CD14-positive monocyte (primary cell): Measurements from ENCODE around the gene GAST. TPM values are rescaled to one million over a fixed set of nuclear protein-coding genes. Genes with fewer than 3 reads are reported as not detected.
A peak's percentile ranks its signal among the peaks of the same experiment; 100 is the strongest.

Experiments used
- DNase-seq, 3 donors: peaks; one replicate each; pipeline ENCODE4 v3.0.0-alpha.2; 2011 to 2022
- H2AFZ ChIP-seq: 2 replicates; pipeline ENCODE4 v1.6.0; 2012; ENCODE audit warnings: mild to moderate bottlenecking, low read depth, low read length, inconsistent platforms; ENCODE audit not compliant: insufficient read depth, poor library complexity, severe bottlenecking
- H3K27ac ChIP-seq, 2 donors: 1 replicate in 1 of 2; 2 replicates in 1 of 2; pipeline ENCODE4 v1.5.1; 2012 to 2013; ENCODE audit warnings: low read length in 2 of 2, control low read depth in 1 of 2, inconsistent platforms in 1 of 2, low read depth in 1 of 2, mild to moderate bottlenecking in 1 of 2
- H3K27me3 ChIP-seq, 2 donors: one replicate each; pipeline versions ENCODE4 v1.6.0 to v1.6.1; 2011 to 2013; ENCODE audit warnings: low read length in 2 of 2; ENCODE audit not compliant: control insufficient read depth in 2 of 2, insufficient read depth in 2 of 2
- H3K36me3 ChIP-seq, 2 donors: replicated peaks in 1 of 2; 1 replicate in 1 of 2; 2 replicates in 1 of 2; pipeline versions ENCODE4 v1.5.1 to v1.6.1; 2012 to 2013; ENCODE audit warnings: low read length in 2 of 2, control low read depth in 1 of 2, inconsistent platforms in 1 of 2, mild to moderate bottlenecking in 1 of 2; ENCODE audit not compliant: insufficient read depth in 2 of 2, control insufficient read depth in 1 of 2
- H3K4me1 ChIP-seq, 2 donors: 1 replicate in 1 of 2; 2 replicates in 1 of 2; pipeline versions ENCODE4 v1.5.1 to v1.6.1; 2012 to 2013; ENCODE audit warnings: low read length in 2 of 2, control low read depth in 1 of 2, inconsistent platforms in 1 of 2, mild to moderate bottlenecking in 1 of 2, moderate library complexity in 1 of 2; ENCODE audit not compliant: insufficient read depth in 2 of 2, control insufficient read depth in 1 of 2
- H3K4me2 ChIP-seq: replicated peaks from 2 replicates; pipeline ENCODE3; 2012; ENCODE audit warnings: low read length, moderate library complexity, mild to moderate bottlenecking; ENCODE audit not compliant: poor library complexity, severe bottlenecking; ENCODE audit errors: extremely low read depth
- H3K4me3 ChIP-seq, 3 experiments: fragments of 200-600 bp in 1 of 3; sonication (generic) in 1 of 3; replicated peaks in 1 of 3; 1 replicate in 2 of 3; 2 replicates in 1 of 3; pipeline ENCODE4 v1.5.1; 2011 to 2013; ENCODE audit warnings: low read length in 3 of 3, mild to moderate bottlenecking in 3 of 3, control low read depth in 2 of 3, low read depth in 2 of 3, inconsistent platforms in 1 of 3, moderate library complexity in 1 of 3
- H3K79me2 ChIP-seq: 2 replicates; pipeline ENCODE4 v1.6.0; 2012; ENCODE audit warnings: mild to moderate bottlenecking, control low read depth, inconsistent platforms, low read length, moderate library complexity; ENCODE audit not compliant: insufficient read depth
- H3K9ac ChIP-seq: 2 replicates; pipeline ENCODE4 v1.6.0; 2017; ENCODE audit warnings: low read length, mild to moderate bottlenecking; ENCODE audit not compliant: insufficient read depth, poor library complexity, severe bottlenecking
- H3K9me3 ChIP-seq, 2 donors: replicated peaks in 1 of 2; 1 replicate in 1 of 2; 2 replicates in 1 of 2; pipeline versions ENCODE4 v1.5.1 to v1.6.1; 2012 to 2013; ENCODE audit warnings: low read length in 2 of 2, control low read depth in 1 of 2; ENCODE audit not compliant: control insufficient read depth in 1 of 2, insufficient read depth in 1 of 2
- H4K20me1 ChIP-seq: 2 replicates; pipeline ENCODE4 v1.6.0; 2012; ENCODE audit warnings: mild to moderate bottlenecking, low read length, control low read depth, moderate library complexity; ENCODE audit not compliant: insufficient read depth
- H3K27ac Mint-ChIP-seq, 7 donors: one replicate each; pipeline ENCODE4 v1.8.0; 2020; ENCODE audit warnings: mild to moderate bottlenecking in 7 of 7, mixed read lengths in 7 of 7, moderate library complexity in 6 of 7, inconsistent platforms in 2 of 7
- H3K27me3 Mint-ChIP-seq, 3 donors: one replicate each; pipeline ENCODE4 v1.8.0; 2021 to 2022; ENCODE audit warnings: low read depth in 3 of 3, mild to moderate bottlenecking in 3 of 3, mixed read lengths in 3 of 3, moderate library complexity in 3 of 3, inconsistent platforms in 1 of 3
- H3K36me3 Mint-ChIP-seq, 2 donors: one replicate each; pipeline ENCODE4 v1.8.0; 2020; ENCODE audit warnings: mixed read lengths in 2 of 2, inconsistent platforms in 1 of 2, mild to moderate bottlenecking in 1 of 2
- H3K4me1 Mint-ChIP-seq: one replicate; pipeline ENCODE4 v1.8.0; 2020; ENCODE audit warnings: mild to moderate bottlenecking, mixed read lengths
- H3K4me3 Mint-ChIP-seq, 2 donors: one replicate each; pipeline ENCODE4 v1.8.0; 2020; ENCODE audit warnings: mild to moderate bottlenecking in 2 of 2, mixed read lengths in 2 of 2, moderate library complexity in 1 of 2
- H3K9me3 Mint-ChIP-seq, 7 donors: one replicate each; pipeline ENCODE4 v1.8.0; 2020 to 2022; ENCODE audit warnings: mixed read lengths in 7 of 7, mild to moderate bottlenecking in 6 of 7, moderate library complexity in 6 of 7, inconsistent platforms in 2 of 7
- WGBS: methylation state at CpG from one replicate; pipeline ENCODE4 v1.1.5; 2013; ENCODE audit warnings: missing lambda C conversion rate; ENCODE audit not compliant: insufficient coverage; 5-methylcytosine and 5-hydroxymethylcytosine counted together
- intact Hi-C, 2 donors: fragments of 100-400 bp; cut with micrococcal nuclease; formaldehyde crosslinking; loops; one replicate each; pipeline versions ENCODE4 v1.15.0 to v1.15.1; 2023
- polyA plus RNA-seq, 3 donors: library from polyadenylated mRNA; depleted of rRNA in 1 of 3; unstranded in 2 of 3; stranded (reverse) in 1 of 3; fragments of 300-500 nt in 2 of 3; fragments of >200 nt in 1 of 3; fragmentation: Illumina TruSeq in 2 of 3; gene quantifications; 1 replicate in 2 of 3; 2 replicates in 1 of 3; pipeline ENCODE4 v1.2.3, GENCODE V29; 2012 to 2021
- TF ChIP-seq, protein P1 (sequence below): fragments of 200-600 bp; IDR thresholded peaks from one replicate; pipeline ENCODE4 v1.8.0; 2022; ENCODE audit warnings: antibody characterized with exemption, mild to moderate bottlenecking

GAST gene
- polyA plus RNA-seq, 3 donors = not detected

DNA sequence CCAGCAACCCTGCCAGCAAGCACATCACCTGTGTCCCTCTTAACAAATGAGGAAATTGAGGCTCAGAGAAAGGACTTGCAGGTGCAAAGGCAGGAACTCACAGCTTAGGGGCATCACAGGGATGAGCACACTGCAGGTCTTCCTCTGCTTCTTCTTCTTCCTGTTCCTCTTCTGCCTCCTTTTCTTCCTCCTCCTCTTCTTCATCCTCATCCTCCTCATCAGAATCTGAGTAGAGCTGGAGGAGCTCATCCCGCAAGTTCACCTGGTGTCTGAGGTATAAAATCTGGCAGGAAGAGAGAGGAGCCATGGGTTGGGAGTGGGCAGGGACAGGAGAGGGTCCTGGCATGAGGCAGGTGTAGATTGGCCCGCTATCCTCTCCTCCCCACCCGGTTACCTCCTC lies 19.7 kb downstream of the GAST start:
- H3K4me2 ChIP-seq = no peak overlapping the region
- Mint-ChIP-seq H3K27me3 (peaks cover 54 to 71% (median 64%) of the 10 kb centered on the region in 3 donors), H3K4me1 (peaks cover 9% of the 10 kb centered on the region), H3K36me3 (peaks cover 0 to 5% of the 10 kb centered on the region in 2 donors), H3K4me3 (peak overlapping the region in 1 of 2 donors; percentile 82), H3K27ac (no peak overlapping the region), H3K9me3 (peaks cover 0 to 12% (median 2%) of the 10 kb centered on the region in 7 donors)
- intact Hi-C loops = no loop called here
- no peaks in the 10 kb centered on the region for H3K79me2 ChIP-seq
- no peaks in the 10 kb centered on the region for H3K36me3 ChIP-seq
- TF ChIP-seq, protein P1, sequence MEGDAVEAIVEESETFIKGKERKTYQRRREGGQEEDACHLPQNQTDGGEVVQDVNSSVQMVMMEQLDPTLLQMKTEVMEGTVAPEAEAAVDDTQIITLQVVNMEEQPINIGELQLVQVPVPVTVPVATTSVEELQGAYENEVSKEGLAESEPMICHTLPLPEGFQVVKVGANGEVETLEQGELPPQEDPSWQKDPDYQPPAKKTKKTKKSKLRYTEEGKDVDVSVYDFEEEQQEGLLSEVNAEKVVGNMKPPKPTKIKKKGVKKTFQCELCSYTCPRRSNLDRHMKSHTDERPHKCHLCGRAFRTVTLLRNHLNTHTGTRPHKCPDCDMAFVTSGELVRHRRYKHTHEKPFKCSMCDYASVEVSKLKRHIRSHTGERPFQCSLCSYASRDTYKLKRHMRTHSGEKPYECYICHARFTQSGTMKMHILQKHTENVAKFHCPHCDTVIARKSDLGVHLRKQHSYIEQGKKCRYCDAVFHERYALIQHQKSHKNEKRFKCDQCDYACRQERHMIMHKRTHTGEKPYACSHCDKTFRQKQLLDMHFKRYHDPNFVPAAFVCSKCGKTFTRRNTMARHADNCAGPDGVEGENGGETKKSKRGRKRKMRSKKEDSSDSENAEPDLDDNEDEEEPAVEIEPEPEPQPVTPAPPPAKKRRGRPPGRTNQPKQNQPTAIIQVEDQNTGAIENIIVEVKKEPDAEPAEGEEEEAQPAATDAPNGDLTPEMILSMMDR = no peak
- peaks cover 6 to 8% of the 10 kb centered on the region in 2 donors for H3K4me1 ChIP-seq
- no peak overlapping the region for H2AFZ ChIP-seq
- no peak overlapping the region for H3K4me3 ChIP-seq
- no CpG with 5 or more reads among the region's 3 CpGs for WGBS
- no peak for DNase-seq
- no peak overlapping the region for H3K9ac ChIP-seq
- no peaks in the 10 kb centered on the region for H3K9me3 ChIP-seq
- no peak overlapping the region for H3K27ac ChIP-seq
- H4K20me1 ChIP-seq = no peaks in the 10 kb centered on the region
- H3K27me3 ChIP-seq = peaks cover 27 to 59% of the 10 kb centered on the region in 2 donors

DNA sequence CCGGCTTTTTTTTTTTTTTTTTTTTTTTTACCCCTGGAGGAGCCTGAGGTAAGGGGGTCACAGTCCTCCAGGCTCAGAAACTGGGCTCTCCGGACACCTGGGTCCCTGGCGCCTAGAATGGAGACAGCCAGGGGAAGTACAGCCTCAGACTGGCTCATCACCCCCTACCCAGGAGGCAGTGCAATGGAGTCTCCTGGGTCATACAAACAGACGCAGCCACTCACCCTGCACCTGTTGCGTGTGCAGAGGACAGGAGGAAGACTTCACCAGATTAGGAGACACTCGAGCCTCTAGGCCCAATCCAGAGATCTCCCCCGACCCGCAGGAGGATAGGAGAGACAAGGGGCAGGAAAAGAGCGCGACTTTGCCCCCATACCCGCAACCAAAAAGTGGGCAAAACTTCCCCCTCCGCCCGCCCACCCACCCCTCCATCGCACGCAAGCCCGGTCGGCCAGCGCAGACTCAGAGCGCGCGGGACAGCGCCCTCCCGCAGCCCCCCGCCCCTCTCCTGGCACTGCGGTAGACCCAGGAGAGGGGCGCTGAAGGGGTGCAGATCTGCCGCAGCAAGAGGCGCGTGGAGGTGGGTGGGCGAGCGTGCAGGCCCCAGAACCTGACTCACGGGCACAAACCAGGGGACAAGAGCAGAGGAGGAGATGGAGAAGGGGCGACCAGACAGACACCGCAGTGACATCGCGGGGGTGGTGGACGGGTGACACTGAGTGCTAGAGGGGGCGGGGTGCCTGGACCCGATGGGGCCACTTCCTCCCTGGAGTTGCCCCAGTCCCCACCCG lies 21.4 kb downstream of the GAST start:
- Histone ChIP-seq H3K4me1 (peaks cover 6 to 8% of the 10 kb centered on the region in 2 donors), H2AFZ (no peak overlapping the region), H3K36me3 (no peaks in the 10 kb centered on the region), H3K9me3 (no peaks in the 10 kb centered on the region), H4K20me1 (no peaks in the 10 kb centered on the region), H3K9ac (no peak overlapping the region), H3K27ac (no peak overlapping the region), H3K79me2 (no peaks in the 10 kb centered on the region), H3K4me3 (no peak overlapping the region), H3K4me2 (peak overlapping the region; percentile 27), H3K27me3 (peaks cover 27 to 64% of the 10 kb centered on the region in 2 donors)
- peaks cover 9% of the 10 kb centered on the region for H3K4me1 Mint-ChIP-seq
- TF ChIP-seq, protein P1 = no peak
- no peak overlapping the region for H3K27ac Mint-ChIP-seq
- peak overlapping the region in 1 of 2 donors; percentile 89 for H3K4me3 Mint-ChIP-seq
- intact Hi-C loops = no loop called here
- H3K27me3 Mint-ChIP-seq = peaks cover 61 to 83% (median 75%) of the 10 kb centered on the region in 3 donors
- DNase-seq = no peak
- 7% methylated on average over 24 of the region's 40 CpGs for WGBS
- H3K9me3 Mint-ChIP-seq = peaks cover 0 to 12% (median 2%) of the 10 kb centered on the region in 7 donors
- H3K36me3 Mint-ChIP-seq = peaks cover 0 to 5% of the 10 kb centered on the region in 2 donors
